Mesendoderm (in vitro differentiated cells): Measurements from ENCODE around the gene SYNE2.

Experiments used
- DNase-seq: peaks from one replicate; pipeline ENCODE4 v3.0.0; 2013
- H2AK5ac ChIP-seq: 2 replicates; pipeline ENCODE4 v1.6.1; 2013; ENCODE audit warnings: low read length, inconsistent platforms
- H2BK120ac ChIP-seq: 2 replicates; pipeline ENCODE4 v1.6.1; 2013; ENCODE audit warnings: low read depth, mild to moderate bottlenecking, low read length, moderate library complexity, mixed read lengths
- H2BK15ac ChIP-seq: replicated peaks from 2 replicates; pipeline ENCODE4 v1.6.1; 2013; ENCODE audit warnings: low read depth, mild to moderate bottlenecking, moderate library complexity
- H2BK5ac ChIP-seq: 2 replicates; pipeline ENCODE4 v1.6.1; 2013; ENCODE audit warnings: low read length, inconsistent platforms
- H3K18ac ChIP-seq: 2 replicates; pipeline ENCODE4 v1.6.1; 2013; ENCODE audit warnings: mild to moderate bottlenecking, low read length, mixed read lengths
- H3K23ac ChIP-seq: one replicate; pipeline ENCODE4 v1.6.1; 2013; ENCODE audit warnings: low read length
- H3K27ac ChIP-seq: 2 replicates; pipeline ENCODE4 v1.5.1; 2013; ENCODE audit warnings: low read depth, mild to moderate bottlenecking, inconsistent platforms, low read length, moderate library complexity
- H3K27me3 ChIP-seq: 2 replicates; pipeline ENCODE4 v1.6.1; 2013; ENCODE audit warnings: low read length, control low read depth, mild to moderate bottlenecking, inconsistent platforms; ENCODE audit not compliant: insufficient read depth, poor library complexity
- H3K36me3 ChIP-seq: 2 replicates; pipeline ENCODE4 v1.6.1; 2013; ENCODE audit warnings: low read length, inconsistent platforms; ENCODE audit not compliant: control insufficient read depth, insufficient read depth
- H3K4ac ChIP-seq: one replicate; pipeline ENCODE4 v1.6.1; 2013; ENCODE audit warnings: low read depth, mild to moderate bottlenecking, low read length, moderate library complexity
- H3K4me1 ChIP-seq: 2 replicates; pipeline ENCODE4 v1.6.1; 2013; ENCODE audit warnings: low read depth, low read length, inconsistent platforms; ENCODE audit not compliant: control insufficient read depth
- H3K4me2 ChIP-seq: 2 replicates; pipeline ENCODE4 v1.6.1; 2013; ENCODE audit warnings: low read length
- H3K4me3 ChIP-seq: 2 replicates; pipeline ENCODE4 v1.5.1; 2013; ENCODE audit warnings: mild to moderate bottlenecking, low read length
- H3K56ac ChIP-seq: one replicate; pipeline ENCODE4 v1.6.1; 2013; ENCODE audit warnings: low read length
- H3K79me1 ChIP-seq: 2 replicates; pipeline ENCODE4 v1.6.1; 2013; ENCODE audit warnings: low read length, inconsistent platforms
- H3K79me2 ChIP-seq: 2 replicates; pipeline ENCODE4 v1.6.1; 2013; ENCODE audit warnings: mild to moderate bottlenecking, low read length; ENCODE audit not compliant: control insufficient read depth, insufficient read depth
- H3K9ac ChIP-seq: 2 replicates; pipeline ENCODE4 v1.6.1; 2013; ENCODE audit warnings: low read length, inconsistent platforms
- H4K5ac ChIP-seq: one replicate; pipeline ENCODE4 v1.6.1; 2013; ENCODE audit warnings: low read length
- H4K8ac ChIP-seq: one replicate; pipeline ENCODE4 v1.6.1; 2013; ENCODE audit warnings: low read depth, mild to moderate bottlenecking, control low read depth, low read length, moderate library complexity
- WGBS: extraction: QIAGEN DNeasy Blood & Tissue Kit; methylation state at CpG from one replicate; pipeline ENCODE4 v1.1.7; 2013; ENCODE audit warnings: low lambda C conversion rate, missing lambda C conversion rate; ENCODE audit not compliant: insufficient coverage; ENCODE audit errors: extremely low coverage; 5-methylcytosine and 5-hydroxymethylcytosine counted together

Gene SYNE2

GRCh38 chr14:64212666-64213065 lies 359.9 kb downstream of the SYNE2 start:
- no peak overlapping the region for H4K5ac ChIP-seq
- WGBS, result no CpG with 5 or more reads among the region's 8 CpGs

GRCh38 chr14:64213086-64213485 lies 360.3 kb downstream of the SYNE2 start:
- H3K27me3 ChIP-seq, result no peaks in the 10 kb centered on the region
- no peak overlapping the region for H2BK5ac ChIP-seq
- no CpG with 5 or more reads among the region's 5 CpGs for WGBS
- no peak overlapping the region for H4K5ac ChIP-seq
- no peaks in the 10 kb centered on the region for H3K79me1 ChIP-seq
- H3K9ac ChIP-seq, result no peak overlapping the region
- no peak overlapping the region for H3K27ac ChIP-seq
- H3K56ac ChIP-seq, result no peak overlapping the region
- no peak overlapping the region for H2AK5ac ChIP-seq
- H3K79me2 ChIP-seq, result no peaks in the 10 kb centered on the region
- H3K4me1 ChIP-seq, result no peaks in the 10 kb centered on the region
- H3K4me3 ChIP-seq, result no peak overlapping the region
- H3K23ac ChIP-seq, result no peak overlapping the region
- H3K4ac ChIP-seq, result no peak overlapping the region
- DNase-seq, result no peak
- H4K8ac ChIP-seq, result no peak overlapping the region
- no peak overlapping the region for H2BK15ac ChIP-seq
- H3K4me2 ChIP-seq, result no peak overlapping the region
- peaks cover 4% of the 10 kb centered on the region for H3K36me3 ChIP-seq
- no peak overlapping the region for H2BK120ac ChIP-seq
- H3K18ac ChIP-seq, result no peak overlapping the region

More at GRCh38 chr14:64212666-64213065, 359.9 kb downstream of the SYNE2 start:
- Histone ChIP-seq H4K8ac (no peak overlapping the region), H3K18ac (no peak overlapping the region), H3K4me1 (no peaks in the 10 kb centered on the region), H3K27ac (no peak overlapping the region), H2BK15ac (no peak overlapping the region), H3K36me3 (peaks cover 4% of the 10 kb centered on the region), H2AK5ac (no peak overlapping the region), H3K4me3 (no peak overlapping the region), H2BK120ac (no peak overlapping the region), H3K4ac (no peak overlapping the region), H2BK5ac (no peak overlapping the region), H3K27me3 (no peaks in the 10 kb centered on the region), H3K79me2 (no peaks in the 10 kb centered on the region), H3K56ac (no peak overlapping the region), H3K4me2 (no peak overlapping the region), H3K23ac (no peak overlapping the region), H3K79me1 (no peaks in the 10 kb centered on the region), H3K9ac (no peak overlapping the region)
- no peak for DNase-seq

- Histone ChIP-seq H2AK5ac (no peak overlapping the region), H3K27ac (no peak overlapping the region), H3K4me1 (no peaks in the 10 kb centered on the region), H3K4me3 (no peak overlapping the region), H3K79me1 (no peaks in the 10 kb centered on the region), H3K4me2 (no peak overlapping the region), H3K4ac (no peak overlapping the region), H3K36me3 (peaks cover 2% of the 10 kb centered on the region), H2BK15ac (no peak overlapping the region), H4K5ac (no peak overlapping the region), H3K27me3 (no peaks in the 10 kb centered on the region), H3K9ac (no peak overlapping the region), H3K79me2 (no peaks in the 10 kb centered on the region), H3K23ac (no peak overlapping the region), H4K8ac (no peak overlapping the region), H2BK120ac (no peak overlapping the region), H3K56ac (no peak overlapping the region), H2BK5ac (no peak overlapping the region), H3K18ac (no peak overlapping the region)
- DNase-seq, result no peak
- WGBS, result no CpG with 5 or more reads among the region's 15 CpGs
Observed at GRCh38 chr14:64213853-64214570, 361.2 kb downstream of the SYNE2 start.

GRCh38 chr14:64215274-64215673 lies 362.5 kb downstream of the SYNE2 start:
- H3K4me2 ChIP-seq, result no peak overlapping the region
- no peak overlapping the region for H4K8ac ChIP-seq
- H2AK5ac ChIP-seq, result no peak overlapping the region
- no peak overlapping the region for H3K23ac ChIP-seq
- no peak overlapping the region for H3K9ac ChIP-seq
- H2BK15ac ChIP-seq, result no peak overlapping the region
- no peak overlapping the region for H3K4ac ChIP-seq
- H2BK120ac ChIP-seq, result no peak overlapping the region
- peaks cover 2% of the 10 kb centered on the region for H3K36me3 ChIP-seq
- H3K4me3 ChIP-seq, result no peak overlapping the region
- H3K79me1 ChIP-seq, result no peaks in the 10 kb centered on the region
- no peaks in the 10 kb centered on the region for H3K27me3 ChIP-seq
- no peak overlapping the region for H3K56ac ChIP-seq
- WGBS, result no CpG with 5 or more reads among the region's 10 CpGs
- no peak overlapping the region for H4K5ac ChIP-seq
- no peak overlapping the region for H3K18ac ChIP-seq
- no peak overlapping the region for H3K27ac ChIP-seq
- no peak for DNase-seq
- no peaks in the 10 kb centered on the region for H3K79me2 ChIP-seq
- no peaks in the 10 kb centered on the region for H3K4me1 ChIP-seq
- no peak overlapping the region for H2BK5ac ChIP-seq

DNA sequence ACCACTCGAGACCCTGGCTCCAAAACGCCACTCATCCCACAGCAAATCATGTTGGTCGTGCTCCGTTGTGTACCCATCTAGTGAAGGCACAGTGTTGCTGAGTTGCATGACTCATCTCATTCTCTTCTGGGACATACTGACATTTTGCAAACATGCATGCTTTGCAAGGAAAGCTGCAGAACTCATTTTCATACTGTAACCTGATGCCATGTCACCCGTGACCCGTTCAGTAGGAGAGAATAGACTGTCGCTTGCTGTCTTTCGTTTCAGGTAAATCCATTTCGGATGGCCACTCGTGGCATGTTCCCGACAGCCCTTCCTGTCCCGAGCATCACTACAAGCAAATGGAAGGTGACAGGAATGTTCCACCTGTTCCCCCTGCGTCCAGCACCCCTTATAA lies 363.2 kb downstream of the SYNE2 start:
- Histone ChIP-seq H4K8ac (no peak overlapping the region), H3K23ac (no peak overlapping the region), H2BK120ac (no peak overlapping the region), H4K5ac (no peak overlapping the region), H3K4me1 (no peaks in the 10 kb centered on the region), H3K79me1 (no peaks in the 10 kb centered on the region), H2AK5ac (no peak overlapping the region), H2BK5ac (no peak overlapping the region), H3K27me3 (no peaks in the 10 kb centered on the region), H3K36me3 (peaks cover 2% of the 10 kb centered on the region), H3K4me2 (no peak overlapping the region), H3K9ac (no peak overlapping the region), H3K4ac (no peak overlapping the region), H2BK15ac (no peak overlapping the region), H3K27ac (no peak overlapping the region), H3K79me2 (no peaks in the 10 kb centered on the region), H3K4me3 (no peak overlapping the region), H3K18ac (no peak overlapping the region), H3K56ac (no peak overlapping the region)
- DNase-seq, result no peak
- WGBS, result no CpG with 5 or more reads among the region's 13 CpGs

DNA sequence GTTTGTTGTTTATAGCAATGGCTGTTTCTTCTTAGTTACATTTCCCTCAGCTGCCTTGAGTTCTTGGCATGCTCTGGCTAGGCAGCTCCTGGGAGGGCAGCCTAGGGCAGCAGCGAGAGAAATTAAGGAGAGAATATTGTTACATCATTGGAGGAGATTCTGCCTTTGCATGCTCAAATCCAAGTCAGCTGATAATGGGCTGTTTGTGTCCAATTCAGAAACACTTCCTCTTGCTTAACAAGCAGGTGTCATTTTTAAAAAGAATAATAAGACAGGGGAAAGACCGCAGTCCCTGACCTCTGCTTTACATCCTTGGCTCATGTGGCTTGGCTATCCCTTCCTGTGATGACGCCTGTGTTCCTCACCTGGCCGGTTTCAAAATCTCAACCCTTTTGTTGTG lies 364.5 kb downstream of the SYNE2 start:
- no peak overlapping the region for H3K4me2 ChIP-seq
- H3K9ac ChIP-seq, result no peak overlapping the region
- H2AK5ac ChIP-seq, result no peak overlapping the region
- no peaks in the 10 kb centered on the region for H3K79me1 ChIP-seq
- H4K5ac ChIP-seq, result no peak overlapping the region
- H2BK120ac ChIP-seq, result no peak overlapping the region
- no peak overlapping the region for H3K56ac ChIP-seq
- no peak overlapping the region for H4K8ac ChIP-seq
- H3K18ac ChIP-seq, result no peak overlapping the region
- no peak overlapping the region for H2BK5ac ChIP-seq
- no peaks in the 10 kb centered on the region for H3K27me3 ChIP-seq
- no peak for DNase-seq
- no peaks in the 10 kb centered on the region for H3K79me2 ChIP-seq
- no peak overlapping the region for H3K4ac ChIP-seq
- no CpG with 5 or more reads among the region's 4 CpGs for WGBS
- no peak overlapping the region for H3K27ac ChIP-seq
- H3K36me3 ChIP-seq, result peaks cover 2% of the 10 kb centered on the region
- no peak overlapping the region for H2BK15ac ChIP-seq
- no peak overlapping the region for H3K4me3 ChIP-seq
- H3K23ac ChIP-seq, result no peak overlapping the region
- no peaks in the 10 kb centered on the region for H3K4me1 ChIP-seq
